Naive thymus-derived CD8-positive, alpha-beta T cell (primary cell): Measurements from ENCODE around the gene ATP10B. TPM values are rescaled to one million over a fixed set of nuclear protein-coding genes. Genes with fewer than 3 reads are reported as not detected.
A peak's percentile ranks its signal among the peaks of the same experiment; 100 is the strongest.

Source experiments
- ATAC-seq, 2 donors: fragments of 150-1000 bp; cut with Tn5 transposase in 1 of 2; sonication (Bioruptor Pico), chemical (Tn5 transposase) in 1 of 2; 1 replicate in 1 of 2; 2 replicates in 1 of 2; pipeline ENCODE4 v1.10.0; 2021; ENCODE audit warnings: mild to moderate bottlenecking in 2 of 2, moderate library complexity in 2 of 2
- POLR2A ChIA-PET: fragments of 350-600 bp; sonication (Branson Sonifier 250); formaldehyde crosslinking; loops from one replicate; lab custom pipeline; 2021; ENCODE audit warnings: antibody characterized with exemption; lab: Charles Lee
- DNase-seq, 10 donors: peaks; one replicate each; pipeline versions ENCODE4 v3.0.0 to v3.0.0-alpha.2; 2020 to 2022
- H3K27ac Mint-ChIP-seq, 10 donors: one replicate each; pipeline ENCODE4 v1.8.0; 2020 to 2022; ENCODE audit warnings: mild to moderate bottlenecking in 10 of 10, mixed read lengths in 10 of 10, moderate library complexity in 4 of 10, inconsistent platforms in 1 of 10
- H3K27me3 Mint-ChIP-seq, 5 donors: one replicate each; pipeline ENCODE4 v1.8.0; 2021 to 2022; ENCODE audit warnings: mixed read lengths in 5 of 5
- H3K36me3 Mint-ChIP-seq, 3 donors: one replicate each; pipeline ENCODE4 v1.8.0; 2020 to 2022; ENCODE audit warnings: mixed read lengths in 3 of 3, mild to moderate bottlenecking in 2 of 3, inconsistent platforms in 1 of 3
- H3K4me1 Mint-ChIP-seq, 4 donors: one replicate each; pipeline ENCODE4 v1.8.0; 2021 to 2022; ENCODE audit warnings: mixed read lengths in 4 of 4
- H3K4me3 Mint-ChIP-seq, 10 donors: one replicate each; pipeline ENCODE4 v1.8.0; 2020 to 2022; ENCODE audit warnings: mild to moderate bottlenecking in 10 of 10, mixed read lengths in 10 of 10, moderate library complexity in 6 of 10, inconsistent platforms in 1 of 10
- H3K9me3 Mint-ChIP-seq, 9 donors: one replicate each; pipeline ENCODE4 v1.8.0; 2020 to 2022; ENCODE audit warnings: mixed read lengths in 9 of 9, mild to moderate bottlenecking in 3 of 9, inconsistent platforms in 1 of 9, moderate library complexity in 1 of 9
- polyA plus RNA-seq, 3 donors: library from polyadenylated mRNA; unstranded; fragments of 300-500 nt; fragmentation: Illumina TruSeq; gene quantifications; one replicate each; pipeline ENCODE4 v1.2.3, GENCODE V29; 2021
- total RNA-seq, 8 experiments: library from RNA in 2 of 8; stranded (reverse) in 2 of 8; gene quantifications; one replicate each; pipeline ENCODE4 v1.2.3 and lab custom pipeline; 2021 to 2026

Gene ATP10B
- total and polyA plus RNA-seq, 5 experiments from 2014 or later = not detected

DNA sequence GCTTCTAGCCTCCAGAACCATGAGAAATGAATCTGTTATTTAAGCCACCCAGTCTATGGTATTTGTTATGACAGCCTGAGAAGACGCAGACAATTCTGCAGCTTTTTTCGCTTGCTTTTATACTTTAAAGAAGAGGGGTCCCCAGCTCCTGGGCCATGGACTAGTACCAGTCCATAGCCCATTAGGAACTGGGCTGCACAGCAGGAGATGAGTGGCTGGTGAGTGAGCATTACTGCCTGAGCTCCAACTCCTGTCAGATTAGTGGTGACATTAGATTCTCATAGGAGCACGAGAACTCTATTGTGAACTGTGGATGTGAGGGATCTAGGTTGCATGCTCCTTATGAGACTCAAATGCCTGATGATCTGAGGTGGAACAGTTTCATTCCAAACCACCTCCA is 278.7 kb downstream of the ATP10B start:
- Mint-ChIP-seq H3K4me3 (no peak overlapping the region), H3K27ac (no peak overlapping the region), H3K36me3 (no peaks in the 10 kb centered on the region), H3K9me3 (no peaks in the 10 kb centered on the region), H3K4me1 (no peaks in the 10 kb centered on the region), H3K27me3 (peaks cover 2 to 15% (median 12%) of the 10 kb centered on the region in 5 donors)
- DNase-seq = no peak
- POLR2A ChIA-PET = no interaction called here
- ATAC-seq = no peak

DNA sequence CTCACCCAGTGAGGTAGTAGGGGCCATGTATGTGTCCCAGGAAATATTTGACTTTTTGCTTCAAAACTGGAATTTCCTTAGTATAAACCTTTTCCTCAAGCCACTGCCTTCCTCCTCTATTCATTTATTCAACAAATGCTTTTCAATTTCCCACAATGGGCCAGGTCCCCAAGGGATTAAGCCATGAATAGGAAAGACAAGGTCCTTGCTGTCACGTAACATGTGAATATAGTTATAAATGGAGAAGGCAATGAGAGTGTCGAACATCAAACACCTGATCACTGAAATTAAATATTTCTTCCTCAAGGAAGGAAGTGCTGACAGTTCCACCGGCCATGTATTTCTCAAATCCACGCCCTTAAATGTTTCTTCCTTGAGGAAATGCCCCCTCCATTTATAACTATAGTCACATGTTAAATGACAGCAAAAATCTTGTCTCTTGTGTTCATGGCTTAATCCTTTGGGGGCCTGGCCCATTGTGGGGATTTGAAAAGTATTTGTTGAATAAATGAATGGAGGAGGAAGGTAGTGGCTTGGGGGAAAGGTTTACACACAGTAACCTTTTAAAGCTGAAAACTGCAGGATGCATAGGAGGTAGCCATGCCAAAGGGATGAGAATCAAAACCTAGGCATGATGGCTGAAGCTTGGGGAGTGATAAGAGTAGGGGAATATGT is 284.8 kb downstream of the ATP10B start:
- no peak for ATAC-seq
- no peak for DNase-seq
- no peaks in the 10 kb centered on the region for H3K9me3 Mint-ChIP-seq
- no peaks in the 10 kb centered on the region for H3K4me1 Mint-ChIP-seq
- POLR2A ChIA-PET = no interaction called here
- peaks cover 0 to 9% (median 1%) of the 10 kb centered on the region in 5 donors for H3K27me3 Mint-ChIP-seq
- no peak overlapping the region for H3K4me3 Mint-ChIP-seq
- no peaks in the 10 kb centered on the region for H3K36me3 Mint-ChIP-seq
- H3K27ac Mint-ChIP-seq = no peak overlapping the region

DNA sequence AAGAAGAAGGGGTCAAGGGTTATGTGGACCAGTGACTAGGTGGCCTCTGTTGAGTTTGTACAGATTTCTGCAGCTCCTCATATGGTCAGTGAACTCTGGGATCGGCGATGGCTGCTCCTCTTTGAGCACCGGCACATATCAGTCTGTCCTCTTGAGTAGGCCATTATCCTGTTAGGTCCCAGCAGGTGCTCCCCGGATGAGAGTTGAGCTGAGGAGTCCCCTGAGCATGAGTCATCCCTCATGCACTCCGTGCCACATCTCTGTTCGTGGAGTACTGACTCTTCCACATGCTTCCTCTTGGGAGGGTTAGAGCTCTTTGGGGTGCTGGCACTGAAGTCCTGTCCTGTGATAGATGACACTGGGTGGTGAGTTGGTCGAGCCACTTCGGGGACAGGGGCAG is 286.6 kb downstream of the ATP10B start:
- no peak for ATAC-seq
- DNase-seq = no peak
- H3K27ac Mint-ChIP-seq = no peak overlapping the region
- H3K36me3 Mint-ChIP-seq = no peaks in the 10 kb centered on the region
- no peaks in the 10 kb centered on the region for H3K9me3 Mint-ChIP-seq
- POLR2A ChIA-PET = no interaction called here
- peaks cover 0 to 9% (median 1%) of the 10 kb centered on the region in 5 donors for H3K27me3 Mint-ChIP-seq
- no peak overlapping the region for H3K4me3 Mint-ChIP-seq
- H3K4me1 Mint-ChIP-seq = no peaks in the 10 kb centered on the region

DNA sequence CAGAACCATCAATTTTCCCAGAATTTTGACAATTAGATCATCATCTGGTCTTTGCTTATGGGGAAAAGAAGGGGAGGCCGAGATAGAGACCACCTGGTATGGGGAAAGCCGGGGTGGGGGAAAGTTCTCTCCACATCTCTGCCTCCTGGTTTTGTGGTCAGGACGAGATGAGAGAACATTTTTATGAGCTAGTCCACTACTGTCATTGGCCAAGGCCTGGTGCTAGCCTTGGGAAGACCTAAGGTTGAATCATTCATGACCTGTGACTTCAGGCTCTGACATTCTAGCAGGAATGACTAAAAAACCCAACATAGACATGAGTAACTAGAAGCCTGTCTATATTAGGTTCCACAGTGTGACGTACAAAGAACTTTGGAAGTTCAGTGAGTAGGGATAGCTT is 295.2 kb downstream of the ATP10B start:
- no peak overlapping the region for H3K27ac Mint-ChIP-seq
- H3K9me3 Mint-ChIP-seq = no peaks in the 10 kb centered on the region
- no peaks in the 10 kb centered on the region for H3K36me3 Mint-ChIP-seq
- H3K4me3 Mint-ChIP-seq = no peak overlapping the region
- DNase-seq (no peak), ATAC-seq (no peak)
- H3K4me1 Mint-ChIP-seq = no peaks in the 10 kb centered on the region
- POLR2A ChIA-PET = no interaction called here
- H3K27me3 Mint-ChIP-seq = peaks cover 0 to under 1% (median 0%) of the 10 kb centered on the region in 5 donors

DNA sequence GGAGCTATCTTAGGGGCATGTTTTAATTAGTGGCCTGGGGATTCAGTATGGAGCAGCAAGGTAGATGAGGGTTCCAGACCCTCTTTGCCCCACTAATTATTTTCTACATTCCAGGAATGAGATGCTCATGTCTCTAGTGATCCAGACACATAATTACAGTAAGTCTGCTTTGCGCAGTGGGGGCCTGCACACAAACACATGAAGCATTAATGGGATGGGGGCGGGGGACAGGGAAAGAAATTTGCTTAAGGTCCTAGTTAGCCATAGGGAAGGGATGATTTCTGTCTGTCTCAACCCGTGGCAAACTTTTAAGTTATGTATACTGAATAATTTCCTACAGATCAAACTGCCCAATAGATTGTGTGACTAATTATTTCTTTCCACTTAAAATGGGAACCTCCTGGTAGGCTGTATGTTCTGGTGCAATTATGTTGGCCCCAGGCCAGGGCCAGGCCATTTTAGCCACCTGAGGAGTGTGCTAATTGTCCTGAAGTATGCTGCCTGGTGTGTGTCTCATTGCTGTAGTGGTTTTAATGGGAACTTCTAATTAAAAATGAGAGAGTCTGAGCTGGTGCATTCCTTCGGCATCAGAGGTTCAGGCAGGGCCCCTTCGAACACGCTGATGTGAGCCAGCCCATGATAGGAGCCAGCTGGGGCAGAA is 295.9 kb downstream of the ATP10B start:
- POLR2A ChIA-PET = no interaction called here
- Mint-ChIP-seq H3K9me3 (no peaks in the 10 kb centered on the region), H3K27ac (no peak overlapping the region), H3K4me1 (no peaks in the 10 kb centered on the region), H3K4me3 (no peak overlapping the region), H3K27me3 (peaks cover 0 to 3% (median 0%) of the 10 kb centered on the region in 5 donors), H3K36me3 (no peaks in the 10 kb centered on the region)
- ATAC-seq = no peak
- no peak for DNase-seq

DNA sequence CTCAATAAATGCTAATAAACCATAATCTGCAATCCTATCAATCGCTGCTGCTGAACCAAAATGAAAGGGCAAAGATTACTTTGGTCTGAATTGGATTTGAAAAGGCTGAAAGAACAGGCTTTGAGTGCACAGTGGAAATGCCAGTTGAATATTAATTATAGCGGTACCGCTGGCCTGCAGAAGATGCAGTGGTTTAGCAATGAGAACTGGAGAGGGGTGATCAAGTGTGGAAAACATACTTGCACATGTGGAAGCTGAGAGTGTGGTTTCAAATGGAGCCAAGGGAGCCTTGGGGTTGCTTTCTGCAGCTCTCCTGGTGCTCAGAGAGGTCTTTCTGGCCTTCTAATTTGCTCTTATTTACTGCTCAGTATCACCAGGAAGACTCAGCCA is 296.4 kb downstream of the ATP10B start:
- no peak for DNase-seq
- ATAC-seq = no peak
- Mint-ChIP-seq H3K27me3 (peaks cover 0 to 3% (median 0%) of the 10 kb centered on the region in 5 donors), H3K4me3 (no peak overlapping the region), H3K9me3 (no peaks in the 10 kb centered on the region), H3K27ac (no peak overlapping the region), H3K36me3 (no peaks in the 10 kb centered on the region), H3K4me1 (no peaks in the 10 kb centered on the region)
- POLR2A ChIA-PET = no interaction called here

DNA sequence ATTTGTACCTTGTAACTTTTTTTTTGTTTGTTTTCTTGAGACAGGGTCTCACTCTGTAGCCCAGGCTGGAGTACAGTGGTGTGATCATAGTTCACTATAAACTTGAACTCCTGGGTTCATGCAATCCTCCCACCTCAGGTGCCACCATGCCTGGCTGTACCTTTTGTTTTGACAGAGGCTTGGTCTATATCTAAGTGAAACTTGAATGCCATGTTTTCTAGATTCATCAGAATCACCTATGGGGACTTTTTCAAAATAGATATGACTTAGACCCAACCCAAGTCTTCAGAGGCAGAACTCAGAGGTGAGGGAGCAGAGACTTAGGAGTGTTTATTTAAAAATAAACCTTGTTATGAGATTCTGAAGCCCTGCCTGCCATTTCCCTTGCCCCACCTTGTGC is 301.9 kb downstream of the ATP10B start:
- H3K27me3 Mint-ChIP-seq = peaks cover 0 to 23% (median 5%) of the 10 kb centered on the region in 5 donors
- no peak for DNase-seq
- H3K36me3 Mint-ChIP-seq = peaks cover 0 to 2% (median 0%) of the 10 kb centered on the region in 3 donors
- peaks cover 0 to 17% (median 4%) of the 10 kb centered on the region in 9 donors for H3K9me3 Mint-ChIP-seq
- no peaks in the 10 kb centered on the region for H3K4me1 Mint-ChIP-seq
- H3K27ac Mint-ChIP-seq = no peak overlapping the region
- ATAC-seq = no peak
- no peak overlapping the region for H3K4me3 Mint-ChIP-seq
- POLR2A ChIA-PET = no interaction called here

DNA sequence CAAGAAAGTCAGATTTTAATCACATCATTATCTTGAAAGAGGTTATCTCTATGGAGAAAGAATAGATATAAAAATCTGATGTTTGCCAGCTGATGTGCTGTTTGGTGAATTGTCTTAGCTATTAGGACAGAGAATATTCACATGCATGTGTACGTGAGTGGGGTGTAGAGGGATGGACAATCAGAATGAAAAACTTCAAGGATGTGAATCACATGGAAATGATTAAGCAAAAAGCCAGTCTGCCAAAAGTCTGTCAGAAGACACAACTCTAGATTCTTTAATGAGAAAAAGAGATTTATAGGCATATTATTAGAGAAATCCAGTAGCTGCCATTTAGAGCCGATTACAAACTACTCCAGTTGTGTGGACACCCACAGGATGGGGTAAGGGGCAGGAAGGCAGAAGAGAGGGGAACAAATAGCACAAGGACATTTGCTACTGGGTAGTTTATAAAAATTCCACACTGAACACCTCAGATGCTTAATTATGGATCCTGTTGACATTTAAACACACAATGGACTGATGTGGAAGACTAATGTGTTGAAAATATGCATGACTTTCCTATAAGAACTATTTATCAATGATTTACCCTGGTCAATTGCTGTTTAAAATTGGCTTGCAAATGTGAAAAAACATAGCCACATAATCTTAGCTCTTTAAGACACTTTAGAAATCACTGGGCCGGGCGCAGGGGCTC is 302.9 kb downstream of the ATP10B start:
- Mint-ChIP-seq H3K4me3 (no peak overlapping the region), H3K27ac (no peak overlapping the region), H3K36me3 (peaks cover 0 to 2% (median 0%) of the 10 kb centered on the region in 3 donors), H3K4me1 (no peaks in the 10 kb centered on the region), H3K27me3 (peaks cover 0 to 23% (median 6%) of the 10 kb centered on the region in 5 donors), H3K9me3 (peaks cover 0 to 17% (median 4%) of the 10 kb centered on the region in 9 donors)
- no peak for ATAC-seq
- DNase-seq = no peak
- POLR2A ChIA-PET = no interaction called here

DNA sequence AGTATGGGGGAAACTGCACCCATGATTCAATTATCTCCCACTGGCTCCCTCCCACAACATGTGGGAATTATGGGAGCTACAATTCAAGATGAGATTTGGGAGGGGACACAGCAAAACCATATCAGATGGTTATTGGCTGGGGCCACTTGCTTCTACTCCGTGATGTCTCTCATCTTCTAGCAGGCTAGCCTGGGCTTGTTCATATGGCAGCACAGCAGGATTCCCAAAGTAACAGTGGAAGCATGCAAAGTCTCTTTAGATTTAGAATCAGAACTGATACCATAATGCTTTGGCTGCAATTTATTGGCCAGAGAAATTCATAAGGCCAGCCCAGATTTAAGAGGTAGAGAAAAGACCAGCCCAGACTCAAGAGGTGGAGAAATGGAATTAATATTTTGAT is 304.1 kb downstream of the ATP10B start:
- Mint-ChIP-seq H3K27ac (no peak overlapping the region), H3K4me1 (no peaks in the 10 kb centered on the region), H3K4me3 (no peak overlapping the region)

DNA sequence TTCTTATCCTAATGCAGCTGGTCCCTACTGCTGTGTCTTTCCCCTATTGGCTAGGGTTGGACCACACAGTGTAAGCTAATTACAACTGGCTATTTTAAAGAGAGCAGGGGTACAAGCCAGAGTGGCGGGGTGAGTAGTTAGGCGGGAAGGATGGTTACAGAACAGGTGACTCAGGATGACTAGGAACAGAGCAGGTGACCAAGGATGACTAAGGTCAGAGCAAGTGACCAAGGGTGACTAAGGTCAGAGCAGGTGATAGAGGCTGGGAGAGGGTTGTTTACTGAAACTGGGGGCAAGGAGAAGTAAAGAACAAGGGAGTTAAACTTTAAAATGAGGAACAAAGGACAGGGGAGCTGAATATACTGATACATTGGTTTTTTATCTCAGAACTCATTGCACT is 304.9 kb downstream of the ATP10B start:
- Mint-ChIP-seq H3K9me3 (peaks cover 0 to 17% (median 4%) of the 10 kb centered on the region in 9 donors), H3K27ac (peak overlapping the region in 1 of 10 donors; percentile 25), H3K27me3 (peaks cover 0 to 26% (median 8%) of the 10 kb centered on the region in 5 donors), H3K4me3 (no peak overlapping the region), H3K36me3 (peaks cover 0 to 2% (median 0%) of the 10 kb centered on the region in 3 donors), H3K4me1 (no peaks in the 10 kb centered on the region)
- ATAC-seq = no peak
- POLR2A ChIA-PET = no interaction called here
- DNase-seq = no peak

More for the DNA sequence above, 304.1 kb downstream of the ATP10B start:
- DNase-seq (no peak), ATAC-seq (no peak)
- peaks cover 0 to 17% (median 4%) of the 10 kb centered on the region in 9 donors for H3K9me3 Mint-ChIP-seq
- peaks cover 0 to 2% (median 0%) of the 10 kb centered on the region in 3 donors for H3K36me3 Mint-ChIP-seq
- peaks cover 0 to 26% (median 7%) of the 10 kb centered on the region in 5 donors for H3K27me3 Mint-ChIP-seq
- POLR2A ChIA-PET = no interaction called here

DNA sequence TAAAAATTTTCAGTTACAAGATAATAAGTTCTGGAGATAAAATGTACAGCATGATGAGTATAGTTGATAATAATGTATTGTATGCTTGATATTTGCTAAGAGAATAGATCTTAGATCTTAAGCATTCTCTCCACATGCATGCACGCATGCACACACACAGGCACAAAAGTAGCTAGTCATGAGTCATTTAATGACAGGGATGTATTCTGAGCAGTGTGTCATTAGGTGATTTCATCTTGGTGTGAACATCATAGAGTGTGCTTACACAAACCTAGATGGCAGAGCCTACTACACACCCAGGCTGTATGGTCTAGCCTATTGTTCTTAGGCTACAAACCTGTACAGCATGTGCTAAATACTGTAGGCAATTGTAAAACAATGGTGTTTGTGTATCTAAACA is 306.2 kb downstream of the ATP10B start:
- Mint-ChIP-seq H3K27me3 (peaks cover 0 to 26% (median 8%) of the 10 kb centered on the region in 5 donors), H3K4me1 (no peaks in the 10 kb centered on the region), H3K9me3 (peaks cover 0 to 17% (median 4%) of the 10 kb centered on the region in 9 donors), H3K27ac (no peak overlapping the region), H3K4me3 (no peak overlapping the region), H3K36me3 (peaks cover 0 to 2% (median 0%) of the 10 kb centered on the region in 3 donors)
- DNase-seq (no peak), ATAC-seq (no peak)
- POLR2A ChIA-PET = interaction anchor here (0.7 kb wide), 1 partner anchor 196 kb away, joined by 3 read pairs; no protein-coding TSS in a partner anchor

DNA sequence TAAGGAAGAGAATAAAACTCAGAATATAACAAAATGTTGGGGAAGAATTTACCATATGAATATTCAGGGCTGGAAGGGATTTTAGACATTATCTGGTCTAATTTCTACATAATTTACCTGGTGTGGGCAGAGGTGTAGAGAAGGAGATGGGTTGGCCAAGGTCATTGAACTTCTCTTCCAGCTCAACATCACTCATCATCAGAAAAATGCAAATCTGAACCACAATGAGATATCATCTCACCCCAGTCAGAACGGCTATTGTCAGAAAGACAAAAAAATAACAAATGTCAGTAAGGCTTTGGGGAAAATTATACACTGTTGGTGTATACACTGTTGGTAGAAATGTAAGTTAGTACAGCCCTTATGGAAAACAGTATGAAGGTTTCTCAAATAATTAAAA is 308.6 kb downstream of the ATP10B start:
- Mint-ChIP-seq H3K27me3 (peaks cover 0 to 18% (median 4%) of the 10 kb centered on the region in 5 donors), H3K36me3 (peaks cover 0 to 2% (median 0%) of the 10 kb centered on the region in 3 donors), H3K4me1 (no peaks in the 10 kb centered on the region), H3K27ac (no peak overlapping the region), H3K9me3 (peaks cover 0 to 17% (median 4%) of the 10 kb centered on the region in 9 donors), H3K4me3 (no peak overlapping the region)
- no peak for DNase-seq
- ATAC-seq = no peak
- POLR2A ChIA-PET = no interaction called here

DNA sequence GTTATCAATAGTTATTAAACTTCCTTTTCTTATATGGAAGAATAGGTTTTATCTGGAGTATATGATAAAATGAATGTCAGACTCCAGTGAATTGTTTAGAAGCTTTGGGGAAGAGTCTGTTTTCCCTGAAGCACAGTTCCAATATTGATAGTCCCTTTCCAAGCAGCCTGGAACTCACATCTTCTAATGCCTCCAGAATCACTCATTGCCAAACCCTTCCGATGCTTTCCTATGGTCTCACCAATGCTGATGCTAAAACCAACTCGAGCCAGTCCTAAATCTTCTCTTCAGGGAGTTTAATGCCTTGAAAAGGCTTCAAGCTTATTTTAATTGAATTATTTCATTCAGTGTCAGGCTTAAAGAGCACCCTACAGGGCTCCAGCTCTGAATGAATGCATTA is 309.2 kb downstream of the ATP10B start:
- no peak for DNase-seq
- Mint-ChIP-seq H3K27me3 (peaks cover 0 to 13% (median 4%) of the 10 kb centered on the region in 5 donors), H3K9me3 (peaks cover 0 to 17% (median 4%) of the 10 kb centered on the region in 9 donors), H3K4me1 (no peaks in the 10 kb centered on the region), H3K27ac (no peak overlapping the region), H3K4me3 (no peak overlapping the region), H3K36me3 (peaks cover 0 to 2% (median 0%) of the 10 kb centered on the region in 3 donors)
- no peak for ATAC-seq
- POLR2A ChIA-PET = no interaction called here
